WTC11 (cell line): ENCODE results near the gene TRPC1. TPM values are rescaled to one million over a fixed set of nuclear protein-coding genes. Genes with fewer than 3 reads are reported as not detected.

ENCODE experiments used
- ATAC-seq: fragments of 200-7000 bp; cut with Tn5 transposase; 2 replicates; pipeline ENCODE4 v1.10.0; 2021; ENCODE audit warnings: mild to moderate bottlenecking, moderate library complexity
- CTCF ChIA-PET: fragments of 300-600 bp; sonication (Branson Sonifier 250); formaldehyde crosslinking; loops from one replicate; lab custom pipeline; 2021; ENCODE audit warnings: antibody characterized with exemption; lab: Charles Lee
- POLR2A ChIA-PET: fragments of 350-600 bp; sonication (Branson Sonifier 250); formaldehyde crosslinking; loops from one replicate; lab custom pipeline; 2021; ENCODE audit warnings: antibody characterized with exemption; lab: Charles Lee
- DNase-seq: peaks from one replicate; pipeline ENCODE4 v3.0.0; 2021; ENCODE audit warnings: low spot score
- H3K27ac Mint-ChIP-seq: 2 replicates; pipeline ENCODE4 v1.8.0; 2021; ENCODE audit warnings: mixed read lengths
- H3K27me3 Mint-ChIP-seq: 2 replicates; pipeline ENCODE4 v1.8.0; 2021; ENCODE audit warnings: low read depth, mild to moderate bottlenecking, moderate library complexity, mixed read lengths
- H3K36me3 Mint-ChIP-seq: 2 replicates; pipeline ENCODE4 v1.8.0; 2021; ENCODE audit warnings: mixed read lengths
- H3K4me1 Mint-ChIP-seq: 2 replicates; pipeline ENCODE4 v1.8.0; 2022; ENCODE audit warnings: mixed read lengths
- H3K4me3 Mint-ChIP-seq: 2 replicates; pipeline ENCODE4 v1.8.0; 2021; ENCODE audit warnings: mild to moderate bottlenecking, moderate library complexity, mixed read lengths
- H3K9me3 Mint-ChIP-seq: 2 replicates; pipeline ENCODE4 v1.8.0; 2021; ENCODE audit warnings: mixed read lengths
- ATF2 ChIP-seq: sonication (generic); formaldehyde crosslinking; IDR thresholded peaks from 2 replicates; pipeline ENCODE4 v1.8.1; 2022; ENCODE audit warnings: low read depth, missing genetic modification reagents, borderline replicate concordance
- CBFB ChIP-seq: sonication (generic); formaldehyde crosslinking; IDR thresholded peaks from 2 replicates; pipeline ENCODE4 v1.8.1; 2022; ENCODE audit warnings: mild to moderate bottlenecking, low read depth, missing genetic modification reagents
- FOXP1 ChIP-seq: sonication (generic); formaldehyde crosslinking; IDR thresholded peaks from 2 replicates; pipeline ENCODE4 v1.8.0; 2022; ENCODE audit warnings: missing genetic modification reagents, mild to moderate bottlenecking, moderate library complexity, borderline replicate concordance
- FOXP4 ChIP-seq: sonication (generic); formaldehyde crosslinking; IDR thresholded peaks from 2 replicates; pipeline ENCODE4 v1.8.0; 2022; ENCODE audit warnings: mild to moderate bottlenecking, missing genetic modification reagents
- GABPB1 ChIP-seq: sonication (generic); formaldehyde crosslinking; IDR thresholded peaks from 2 replicates; pipeline ENCODE4 v1.8.1; 2023; ENCODE audit warnings: mild to moderate bottlenecking, missing genetic modification reagents
- IRF1 ChIP-seq: sonication (generic); formaldehyde crosslinking; IDR thresholded peaks from 2 replicates; pipeline ENCODE4 v1.8.0; 2023; ENCODE audit warnings: missing genetic modification reagents
- JAZF1 ChIP-seq: fragments of 250-450 bp; sonication (Bioruptor Pico); IDR thresholded peaks from 2 replicates; pipeline ENCODE4 v1.9.0; 2021; ENCODE audit warnings: moderate library complexity, mild to moderate bottlenecking, inconsistent platforms
- NFYB ChIP-seq: sonication (generic); formaldehyde crosslinking; conservative IDR thresholded peaks from 2 replicates; pipeline ENCODE4 v1.8.0; 2022; ENCODE audit warnings: low read depth, missing genetic modification reagents
- SMAD4 ChIP-seq: sonication (generic); formaldehyde crosslinking; IDR thresholded peaks from 2 replicates; pipeline ENCODE4 v1.8.0; 2022; ENCODE audit warnings: mild to moderate bottlenecking, missing genetic modification reagents
- TCF7 ChIP-seq: sonication (generic); formaldehyde crosslinking; IDR thresholded peaks from 2 replicates; pipeline ENCODE4 v1.8.0; 2022; ENCODE audit warnings: mild to moderate bottlenecking, low read depth, missing genetic modification reagents, moderate library complexity
- USF2 ChIP-seq: sonication (generic); formaldehyde crosslinking; IDR thresholded peaks from 2 replicates; pipeline ENCODE4 v1.8.1; 2023; ENCODE audit warnings: mild to moderate bottlenecking, missing genetic modification reagents, moderate library complexity
- ZBTB21 ChIP-seq: sonication (generic); formaldehyde crosslinking; IDR thresholded peaks from 2 replicates; pipeline ENCODE4 v1.8.1; 2023; ENCODE audit warnings: mild to moderate bottlenecking, missing genetic modification reagents, borderline replicate concordance
- ZNF121 ChIP-seq: sonication (generic); formaldehyde crosslinking; IDR thresholded peaks from 2 replicates; pipeline ENCODE4 v1.8.0; 2023; ENCODE audit warnings: missing genetic modification reagents
- ZNF317 ChIP-seq: sonication (generic); formaldehyde crosslinking; IDR thresholded peaks from 2 replicates; pipeline ENCODE4 v1.8.1; 2023; ENCODE audit warnings: low read depth, mild to moderate bottlenecking, moderate library complexity, missing genetic modification reagents, borderline replicate concordance
- ZNF423 ChIP-seq: fragments of 250-450 bp; sonication (Bioruptor Pico); IDR thresholded peaks from 2 replicates; pipeline ENCODE4 v2.1.2; 2022; ENCODE audit warnings: mild to moderate bottlenecking, moderate library complexity
- ZNF425 ChIP-seq: fragments of 250-450 bp; sonication (Bioruptor Pico); conservative IDR thresholded peaks from 2 replicates; pipeline ENCODE4 v1.9.0; 2021; ENCODE audit warnings: mild to moderate bottlenecking
- total RNA-seq: library from RNA; stranded (reverse); gene quantifications from 3 replicates; pipeline ENCODE4 v1.2.3, GENCODE V29; 2021

The TRPC1 gene
- total RNA-seq, 1 experiment from 2014 or later = 13.8 TPM

GRCh38 chr3:142849148-142849547, 125.3 kb downstream of the TRPC1 start (continued):
- no peak for TF ChIP-seq FOXP4 (CRISPR knock-in tag)
- TF ChIP-seq, all 79 proteins: peak for 0

- no peak overlapping the region for H3K4me3 Mint-ChIP-seq
- DNase-seq = no peak
- no peak for TF ChIP-seq JAZF1 (CRISPR knock-in tag)
- no peak for TF ChIP-seq ZNF425 (CRISPR knock-in tag)
- TF ChIP-seq GABPB1 (CRISPR knock-in tag) = peak; percentile 97
- peaks cover 11% of the 10 kb centered on the region for H3K36me3 Mint-ChIP-seq
- no peaks in the 10 kb centered on the region; the same call in 1 of the 2 replicates for H3K27me3 Mint-ChIP-seq
- H3K9me3 Mint-ChIP-seq = peaks cover 5% of the 10 kb centered on the region; the same call in 1 of the 2 replicates
- ChIA-PET POLR2A (no interaction called here), CTCF (no interaction called here)
- H3K4me1 Mint-ChIP-seq = peaks cover 19% of the 10 kb centered on the region
- H3K27ac Mint-ChIP-seq = no peak overlapping the region
- ATAC-seq = peak; percentile 34
Measured at GRCh38 chr3:142850395-142851023, 126.7 kb downstream of the TRPC1 start.

GRCh38 chr3:142852009-142852408, 128.2 kb downstream of the TRPC1 start:
- peaks cover 11% of the 10 kb centered on the region for H3K36me3 Mint-ChIP-seq
- no peak overlapping the region for H3K27ac Mint-ChIP-seq
- H3K9me3 Mint-ChIP-seq = peaks cover 5% of the 10 kb centered on the region; the same call in 1 of the 2 replicates
- POLR2A ChIA-PET = no interaction called here
- ATAC-seq (no peak), DNase-seq (no peak)
- TF ChIP-seq NFYB (no peak), ZNF121 (CRISPR knock-in tag) (no peak), FOXP1 (CRISPR knock-in tag) (no peak), CBFB (CRISPR knock-in tag) (no peak), ZBTB21 (no peak), USF2 (CRISPR knock-in tag) (no peak), ATF2 (no peak), SMAD4 (CRISPR knock-in tag) (no peak), IRF1 (CRISPR knock-in tag) (no peak), TCF7 (CRISPR knock-in tag) (no peak), ZNF317 (CRISPR knock-in tag) (no peak), ZNF423 (no peak)
- H3K27me3 Mint-ChIP-seq = no peaks in the 10 kb centered on the region; the same call in 1 of the 2 replicates
- peaks cover 32% of the 10 kb centered on the region for H3K4me1 Mint-ChIP-seq
- H3K4me3 Mint-ChIP-seq = no peak overlapping the region
- CTCF ChIA-PET = no interaction called here
